ENCODE measurements around the gene CHST11. TPM values are rescaled to one million over a fixed set of nuclear protein-coding genes. Genes with fewer than 3 reads are reported as not detected.

CHST11 gene
- total and polyA plus RNA-seq, 10 of the 15 experiments (the other 5 are each of a cell fraction or from before 2014, with no cell fraction given) = 1.9 to 38.1 (median 17.2) TPM

DNA sequence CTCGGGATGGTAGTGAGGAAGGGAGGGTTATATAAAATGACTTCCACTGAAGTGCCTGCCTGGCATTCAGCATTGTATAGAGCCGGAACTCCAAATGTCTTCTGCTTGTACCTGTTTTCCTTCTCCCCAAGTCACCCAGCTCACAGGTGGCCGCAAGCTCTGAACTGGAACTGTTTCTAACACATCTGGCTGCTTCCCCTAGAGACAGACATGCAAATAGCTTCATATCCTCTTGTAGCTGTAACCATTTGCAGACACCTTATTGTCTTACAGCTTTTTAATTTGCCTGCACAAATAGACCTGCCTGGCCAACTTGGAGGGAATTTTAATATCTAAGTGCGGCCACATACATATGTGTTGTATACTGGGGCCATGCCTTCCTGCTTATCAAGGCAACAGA lies 126.0 kb downstream of the CHST11 start (continued):
- TF ChIP-seq, protein P1, sequence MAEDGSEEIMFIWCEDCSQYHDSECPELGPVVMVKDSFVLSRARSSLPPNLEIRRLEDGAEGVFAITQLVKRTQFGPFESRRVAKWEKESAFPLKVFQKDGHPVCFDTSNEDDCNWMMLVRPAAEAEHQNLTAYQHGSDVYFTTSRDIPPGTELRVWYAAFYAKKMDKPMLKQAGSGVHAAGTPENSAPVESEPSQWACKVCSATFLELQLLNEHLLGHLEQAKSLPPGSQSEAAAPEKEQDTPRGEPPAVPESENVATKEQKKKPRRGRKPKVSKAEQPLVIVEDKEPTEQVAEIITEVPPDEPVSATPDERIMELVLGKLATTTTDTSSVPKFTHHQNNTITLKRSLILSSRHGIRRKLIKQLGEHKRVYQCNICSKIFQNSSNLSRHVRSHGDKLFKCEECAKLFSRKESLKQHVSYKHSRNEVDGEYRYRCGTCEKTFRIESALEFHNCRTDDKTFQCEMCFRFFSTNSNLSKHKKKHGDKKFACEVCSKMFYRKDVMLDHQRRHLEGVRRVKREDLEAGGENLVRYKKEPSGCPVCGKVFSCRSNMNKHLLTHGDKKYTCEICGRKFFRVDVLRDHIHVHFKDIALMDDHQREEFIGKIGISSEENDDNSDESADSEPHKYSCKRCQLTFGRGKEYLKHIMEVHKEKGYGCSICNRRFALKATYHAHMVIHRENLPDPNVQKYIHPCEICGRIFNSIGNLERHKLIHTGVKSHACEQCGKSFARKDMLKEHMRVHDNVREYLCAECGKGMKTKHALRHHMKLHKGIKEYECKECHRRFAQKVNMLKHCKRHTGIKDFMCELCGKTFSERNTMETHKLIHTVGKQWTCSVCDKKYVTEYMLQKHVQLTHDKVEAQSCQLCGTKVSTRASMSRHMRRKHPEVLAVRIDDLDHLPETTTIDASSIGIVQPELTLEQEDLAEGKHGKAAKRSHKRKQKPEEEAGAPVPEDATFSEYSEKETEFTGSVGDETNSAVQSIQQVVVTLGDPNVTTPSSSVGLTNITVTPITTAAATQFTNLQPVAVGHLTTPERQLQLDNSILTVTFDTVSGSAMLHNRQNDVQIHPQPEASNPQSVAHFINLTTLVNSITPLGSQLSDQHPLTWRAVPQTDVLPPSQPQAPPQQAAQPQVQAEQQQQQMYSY (CRISPR knock-in tag; IDR thresholded peaks at IDR 0.05) = no peak
- TF ChIP-seq, protein P2, sequence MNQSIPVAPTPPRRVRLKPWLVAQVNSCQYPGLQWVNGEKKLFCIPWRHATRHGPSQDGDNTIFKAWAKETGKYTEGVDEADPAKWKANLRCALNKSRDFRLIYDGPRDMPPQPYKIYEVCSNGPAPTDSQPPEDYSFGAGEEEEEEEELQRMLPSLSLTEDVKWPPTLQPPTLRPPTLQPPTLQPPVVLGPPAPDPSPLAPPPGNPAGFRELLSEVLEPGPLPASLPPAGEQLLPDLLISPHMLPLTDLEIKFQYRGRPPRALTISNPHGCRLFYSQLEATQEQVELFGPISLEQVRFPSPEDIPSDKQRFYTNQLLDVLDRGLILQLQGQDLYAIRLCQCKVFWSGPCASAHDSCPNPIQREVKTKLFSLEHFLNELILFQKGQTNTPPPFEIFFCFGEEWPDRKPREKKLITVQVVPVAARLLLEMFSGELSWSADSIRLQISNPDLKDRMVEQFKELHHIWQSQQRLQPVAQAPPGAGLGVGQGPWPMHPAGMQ (IDR thresholded peaks at IDR 0.05; ENCODE audit: borderline replicate concordance) = no peak
- TF ChIP-seq PML (IDR thresholded peaks at IDR 0.05; ENCODE audit: low read length) (no peak), FOXM1 (IDR thresholded peaks at IDR 0.05; ENCODE audit: low read depth, low read length) (no peak), CHD1 (IDR thresholded peaks at IDR 0.05; ENCODE audit: low read depth, low read length) (no peak), HDGF (IDR thresholded peaks at IDR 0.05) (no peak), CBX3 (IDR thresholded peaks at IDR 0.05; ENCODE audit: borderline replicate concordance, low read depth) (no peak), NR2C2 (IDR thresholded peaks at IDR 0.05; ENCODE audit: borderline replicate concordance, control insufficient read depth, insufficient read length, low read depth) (no peak), EZH2 (IDR thresholded peaks at IDR 0.05; ENCODE audit: borderline replicate concordance, control insufficient read depth, low read depth, low read length) (no peak), BRCA1 (IDR thresholded peaks at IDR 0.05; ENCODE audit: low read depth, low read length) (no peak), TCF12 (IDR thresholded peaks at IDR 0.05; ENCODE audit: low read depth, low read length) (peak; percentile 80), RAD21 (IDR thresholded peaks at IDR 0.05; ENCODE audit: insufficient read depth, low read depth, low read length) (no peak)
- TF ChIP-seq, protein P3, sequence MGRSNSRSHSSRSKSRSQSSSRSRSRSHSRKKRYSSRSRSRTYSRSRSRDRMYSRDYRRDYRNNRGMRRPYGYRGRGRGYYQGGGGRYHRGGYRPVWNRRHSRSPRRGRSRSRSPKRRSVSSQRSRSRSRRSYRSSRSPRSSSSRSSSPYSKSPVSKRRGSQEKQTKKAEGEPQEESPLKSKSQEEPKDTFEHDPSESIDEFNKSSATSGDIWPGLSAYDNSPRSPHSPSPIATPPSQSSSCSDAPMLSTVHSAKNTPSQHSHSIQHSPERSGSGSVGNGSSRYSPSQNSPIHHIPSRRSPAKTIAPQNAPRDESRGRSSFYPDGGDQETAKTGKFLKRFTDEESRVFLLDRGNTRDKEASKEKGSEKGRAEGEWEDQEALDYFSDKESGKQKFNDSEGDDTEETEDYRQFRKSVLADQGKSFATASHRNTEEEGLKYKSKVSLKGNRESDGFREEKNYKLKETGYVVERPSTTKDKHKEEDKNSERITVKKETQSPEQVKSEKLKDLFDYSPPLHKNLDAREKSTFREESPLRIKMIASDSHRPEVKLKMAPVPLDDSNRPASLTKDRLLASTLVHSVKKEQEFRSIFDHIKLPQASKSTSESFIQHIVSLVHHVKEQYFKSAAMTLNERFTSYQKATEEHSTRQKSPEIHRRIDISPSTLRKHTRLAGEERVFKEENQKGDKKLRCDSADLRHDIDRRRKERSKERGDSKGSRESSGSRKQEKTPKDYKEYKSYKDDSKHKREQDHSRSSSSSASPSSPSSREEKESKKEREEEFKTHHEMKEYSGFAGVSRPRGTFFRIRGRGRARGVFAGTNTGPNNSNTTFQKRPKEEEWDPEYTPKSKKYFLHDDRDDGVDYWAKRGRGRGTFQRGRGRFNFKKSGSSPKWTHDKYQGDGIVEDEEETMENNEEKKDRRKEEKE (IDR thresholded peaks at IDR 0.05) = no peak
- TF ChIP-seq, protein P4, sequence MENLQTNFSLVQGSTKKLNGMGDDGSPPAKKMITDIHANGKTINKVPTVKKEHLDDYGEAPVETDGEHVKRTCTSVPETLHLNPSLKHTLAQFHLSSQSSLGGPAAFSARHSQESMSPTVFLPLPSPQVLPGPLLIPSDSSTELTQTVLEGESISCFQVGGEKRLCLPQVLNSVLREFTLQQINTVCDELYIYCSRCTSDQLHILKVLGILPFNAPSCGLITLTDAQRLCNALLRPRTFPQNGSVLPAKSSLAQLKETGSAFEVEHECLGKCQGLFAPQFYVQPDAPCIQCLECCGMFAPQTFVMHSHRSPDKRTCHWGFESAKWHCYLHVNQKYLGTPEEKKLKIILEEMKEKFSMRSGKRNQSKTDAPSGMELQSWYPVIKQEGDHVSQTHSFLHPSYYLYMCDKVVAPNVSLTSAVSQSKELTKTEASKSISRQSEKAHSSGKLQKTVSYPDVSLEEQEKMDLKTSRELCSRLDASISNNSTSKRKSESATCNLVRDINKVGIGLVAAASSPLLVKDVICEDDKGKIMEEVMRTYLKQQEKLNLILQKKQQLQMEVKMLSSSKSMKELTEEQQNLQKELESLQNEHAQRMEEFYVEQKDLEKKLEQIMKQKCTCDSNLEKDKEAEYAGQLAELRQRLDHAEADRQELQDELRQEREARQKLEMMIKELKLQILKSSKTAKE (IDR thresholded peaks at IDR 0.05; ENCODE audit: low read depth, poor library complexity, severe bottlenecking) = peak; percentile 98
- TF ChIP-seq, protein P5, sequence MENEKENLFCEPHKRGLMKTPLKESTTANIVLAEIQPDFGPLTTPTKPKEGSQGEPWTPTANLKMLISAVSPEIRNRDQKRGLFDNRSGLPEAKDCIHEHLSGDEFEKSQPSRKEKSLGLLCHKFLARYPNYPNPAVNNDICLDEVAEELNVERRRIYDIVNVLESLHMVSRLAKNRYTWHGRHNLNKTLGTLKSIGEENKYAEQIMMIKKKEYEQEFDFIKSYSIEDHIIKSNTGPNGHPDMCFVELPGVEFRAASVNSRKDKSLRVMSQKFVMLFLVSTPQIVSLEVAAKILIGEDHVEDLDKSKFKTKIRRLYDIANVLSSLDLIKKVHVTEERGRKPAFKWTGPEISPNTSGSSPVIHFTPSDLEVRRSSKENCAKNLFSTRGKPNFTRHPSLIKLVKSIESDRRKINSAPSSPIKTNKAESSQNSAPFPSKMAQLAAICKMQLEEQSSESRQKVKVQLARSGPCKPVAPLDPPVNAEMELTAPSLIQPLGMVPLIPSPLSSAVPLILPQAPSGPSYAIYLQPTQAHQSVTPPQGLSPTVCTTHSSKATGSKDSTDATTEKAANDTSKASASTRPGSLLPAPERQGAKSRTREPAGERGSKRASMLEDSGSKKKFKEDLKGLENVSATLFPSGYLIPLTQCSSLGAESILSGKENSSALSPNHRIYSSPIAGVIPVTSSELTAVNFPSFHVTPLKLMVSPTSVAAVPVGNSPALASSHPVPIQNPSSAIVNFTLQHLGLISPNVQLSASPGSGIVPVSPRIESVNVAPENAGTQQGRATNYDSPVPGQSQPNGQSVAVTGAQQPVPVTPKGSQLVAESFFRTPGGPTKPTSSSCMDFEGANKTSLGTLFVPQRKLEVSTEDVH (IDR thresholded peaks at IDR 0.05; ENCODE audit: low read depth, partially characterized antibody) = no peak
- TF ChIP-seq, protein P6, sequence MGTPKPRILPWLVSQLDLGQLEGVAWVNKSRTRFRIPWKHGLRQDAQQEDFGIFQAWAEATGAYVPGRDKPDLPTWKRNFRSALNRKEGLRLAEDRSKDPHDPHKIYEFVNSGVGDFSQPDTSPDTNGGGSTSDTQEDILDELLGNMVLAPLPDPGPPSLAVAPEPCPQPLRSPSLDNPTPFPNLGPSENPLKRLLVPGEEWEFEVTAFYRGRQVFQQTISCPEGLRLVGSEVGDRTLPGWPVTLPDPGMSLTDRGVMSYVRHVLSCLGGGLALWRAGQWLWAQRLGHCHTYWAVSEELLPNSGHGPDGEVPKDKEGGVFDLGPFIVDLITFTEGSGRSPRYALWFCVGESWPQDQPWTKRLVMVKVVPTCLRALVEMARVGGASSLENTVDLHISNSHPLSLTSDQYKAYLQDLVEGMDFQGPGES (IDR thresholded peaks at IDR 0.05) = no peak
